SHP77 (cell line): ENCODE measurements around the gene TPST1.
"Not testable (repeated sequence)": the region's sequence is repeated elsewhere in the genome, so short reads cannot be mapped to it uniquely, and the experiment has no call there.

ENCODE experiments used
- DNase-seq, 2 experiments: peaks; one replicate each; lab custom pipeline; 2025; lab: John Stamatoyannopoulos, UW

Gene TPST1

GRCh38 chr7:66188645-66189044, 16.5 kb upstream of the TPST1 start:
- no peak for DNase-seq

DNA sequence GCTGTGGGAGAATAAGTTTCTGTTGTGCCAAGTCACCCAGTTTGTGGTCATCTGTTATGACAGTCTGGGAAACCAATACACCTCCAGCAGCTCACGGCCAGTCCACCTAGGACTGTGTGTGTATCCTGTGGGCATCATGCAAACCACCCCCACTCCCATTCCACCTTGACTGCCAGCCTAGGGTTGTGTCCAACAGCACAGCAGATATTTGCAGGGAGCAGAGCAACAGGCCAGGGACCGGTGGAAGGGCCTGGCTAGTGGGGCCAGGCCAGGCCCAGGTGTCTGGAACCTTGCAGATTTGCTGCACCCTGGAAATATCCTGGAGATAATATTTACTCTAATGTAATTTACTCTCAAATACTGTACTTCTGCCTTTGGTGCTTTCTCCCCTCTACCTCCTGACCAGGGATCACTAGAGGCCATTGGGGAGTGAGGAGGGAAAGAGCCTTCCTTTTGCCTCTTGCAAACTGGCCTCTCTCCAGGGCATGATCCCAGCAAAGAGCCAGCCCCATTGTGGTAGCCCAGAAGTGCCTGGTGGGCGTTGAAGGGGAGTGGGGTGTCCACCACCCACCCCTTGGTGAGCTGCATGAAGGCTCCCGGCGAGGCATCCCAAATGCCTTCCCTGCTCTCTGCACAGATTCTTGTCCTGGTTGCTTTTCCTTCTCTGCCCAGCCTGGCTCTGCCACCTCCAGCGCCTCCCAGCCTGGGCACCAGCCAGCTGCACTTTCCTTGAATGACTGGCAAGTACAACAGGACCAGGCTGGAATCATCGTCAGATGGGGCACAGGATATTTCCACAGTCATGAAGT, 15.2 kb upstream of the TPST1 start:
- no peak for DNase-seq

- no peak for DNase-seq
Measured at GRCh38 chr7:66190504-66190857, 14.7 kb upstream of the TPST1 start.

DNA sequence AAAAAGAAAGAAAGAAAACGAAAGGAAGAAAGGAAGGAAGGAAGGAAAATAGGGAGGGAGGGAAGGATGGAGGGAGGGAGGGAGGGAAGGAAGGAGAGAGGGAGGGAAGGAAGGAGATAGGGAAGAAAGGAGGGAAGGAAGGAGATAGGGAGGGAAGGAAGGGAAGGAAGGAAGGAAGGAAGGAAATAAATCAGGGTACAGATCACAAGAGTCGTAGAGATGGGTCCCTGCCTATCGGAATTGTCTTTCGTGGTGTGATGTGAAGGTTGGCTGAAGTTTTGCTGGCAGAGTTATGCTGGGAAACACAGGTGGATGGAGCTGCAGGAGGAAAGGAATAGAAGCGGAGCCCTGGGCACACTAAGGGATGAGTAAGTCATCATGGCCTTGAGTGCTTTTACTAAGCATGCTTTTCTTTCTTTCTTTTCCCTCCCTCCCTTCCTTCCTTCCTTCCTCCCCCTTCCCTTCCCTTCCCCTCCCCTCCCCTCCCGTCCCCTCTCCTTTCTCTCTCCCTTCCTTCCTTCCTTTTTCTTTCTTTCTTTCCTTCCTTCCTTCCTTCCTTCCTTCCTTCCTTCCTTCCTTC, 11.9 kb upstream of the TPST1 start:
- no peak for DNase-seq

- DNase-seq: no peak
Measured at GRCh38 chr7:66198469-66198868, 6.7 kb upstream of the TPST1 start.

- peak; percentile 11 to 28 for DNase-seq
Measured at GRCh38 chr7:66198956-66199355, 6.2 kb upstream of the TPST1 start.

DNA sequence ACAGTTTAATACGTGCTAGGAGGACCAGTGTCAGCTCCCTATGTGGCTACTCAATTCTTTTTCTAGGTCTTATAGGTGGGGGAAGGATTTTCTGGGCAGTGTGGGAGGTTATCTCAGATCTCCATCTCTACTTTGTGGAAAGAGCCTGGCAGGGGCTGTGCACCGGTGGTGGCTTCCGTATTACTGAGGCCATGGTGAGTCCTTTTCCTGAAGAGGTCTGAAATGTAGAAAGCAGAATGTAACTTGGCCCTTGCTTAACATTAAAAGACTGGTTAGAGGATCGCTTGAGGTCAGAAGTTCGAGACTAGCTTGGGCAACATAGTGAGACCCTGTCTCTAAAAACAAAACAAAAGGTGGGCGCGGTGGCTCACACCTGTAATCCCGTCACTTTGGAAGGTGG, 2.7 kb upstream of the TPST1 start:
- no peak for DNase-seq

- DNase-seq: peak in 1 of 2 experiments; percentile 35
Measured at GRCh38 chr7:66205741-66206090, 582 bp downstream of the TPST1 start.

DNA sequence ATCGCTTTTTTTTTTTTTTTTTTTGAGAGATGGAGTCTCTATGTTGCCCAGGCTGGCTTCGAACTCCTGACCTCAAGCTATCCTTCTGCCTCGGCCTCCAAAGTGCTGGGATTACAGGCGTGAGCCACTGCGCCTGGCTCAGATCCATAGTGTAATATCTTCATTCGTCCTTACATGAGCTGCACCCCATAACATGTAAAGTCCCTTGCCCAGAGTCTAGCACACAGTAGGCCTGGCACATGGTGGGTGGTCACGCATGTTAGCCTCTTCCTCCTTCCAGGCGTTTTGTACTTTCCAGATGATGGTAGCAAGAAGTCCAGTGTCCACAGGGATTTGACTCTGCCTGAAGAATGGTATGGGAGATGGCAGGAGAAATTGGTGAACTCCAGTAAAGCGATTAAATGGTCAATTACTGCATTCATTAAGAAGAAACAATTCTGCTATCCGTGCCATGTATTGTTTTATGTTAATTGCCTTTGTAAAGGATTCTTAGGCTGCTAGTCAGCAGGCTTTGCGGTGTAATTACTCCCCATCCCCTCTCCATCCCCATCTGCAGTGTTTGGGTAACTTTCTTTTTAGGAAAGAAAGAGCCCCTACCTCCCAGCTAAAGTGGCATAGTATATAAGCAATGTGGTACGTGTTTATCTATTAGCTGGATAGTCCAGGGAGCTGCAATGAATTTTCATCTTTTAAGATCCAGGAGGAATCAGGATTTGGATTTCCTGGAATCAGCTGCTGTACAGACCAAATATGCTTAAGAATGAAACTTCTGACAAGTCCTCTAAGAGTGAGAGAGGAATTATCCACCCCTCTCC, 1.2 kb downstream of the TPST1 start:
- no peak for DNase-seq

- no peak for DNase-seq
Measured at GRCh38 chr7:66206934-66207240, 1.8 kb downstream of the TPST1 start.

GRCh38 chr7:66207540-66207939, 2.4 kb downstream of the TPST1 start:
- no peak for DNase-seq

DNA sequence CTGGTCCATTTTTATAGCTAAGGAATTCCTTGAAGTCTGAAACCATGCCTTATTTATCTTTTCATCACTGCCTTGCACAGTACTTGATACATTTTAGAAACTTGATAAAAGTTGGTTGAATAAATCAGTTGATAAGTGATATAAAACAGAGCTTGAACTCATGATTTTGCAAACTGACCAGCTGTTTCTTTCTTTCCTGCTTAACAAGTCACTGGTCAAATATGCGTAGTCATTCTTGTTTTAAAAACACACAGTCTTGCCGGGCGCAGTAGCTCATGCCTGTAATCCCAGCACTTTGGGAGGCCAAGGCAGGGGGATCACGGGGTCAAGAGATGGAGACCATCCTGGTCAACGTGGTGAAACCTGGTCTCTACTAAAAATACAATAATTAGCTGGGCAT, 6.3 kb downstream of the TPST1 start:
- DNase-seq: no peak

- DNase-seq: no peak
Measured at GRCh38 chr7:66213637-66214036, 8.5 kb downstream of the TPST1 start.

GRCh38 chr7:66216687-66217086, 11.6 kb downstream of the TPST1 start:
- DNase-seq: no peak

GRCh38 chr7:66219805-66220204, 14.7 kb downstream of the TPST1 start:
- no peak for DNase-seq

- DNase-seq: no peak
Measured at GRCh38 chr7:66221442-66221841, 16.3 kb downstream of the TPST1 start.

DNA sequence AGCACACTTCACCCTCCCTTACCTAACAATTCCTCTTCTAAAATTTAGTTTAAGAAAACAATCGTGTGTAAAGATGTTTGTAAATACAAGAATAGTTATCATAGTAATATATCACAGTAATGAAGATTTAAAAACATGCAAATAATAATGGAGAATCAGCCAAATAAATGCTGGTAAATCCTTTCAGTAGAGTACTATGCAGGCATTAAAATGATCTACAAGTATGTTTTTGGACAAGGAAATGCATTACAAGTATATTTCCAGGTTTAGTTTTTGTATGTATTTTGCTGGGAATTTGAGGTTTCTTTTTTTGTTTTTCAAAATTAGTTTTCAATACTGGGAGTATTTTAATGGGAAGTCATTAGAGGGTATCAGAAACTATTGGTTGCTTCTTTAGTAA, 22.7 kb downstream of the TPST1 start:
- DNase-seq: no peak

DNA sequence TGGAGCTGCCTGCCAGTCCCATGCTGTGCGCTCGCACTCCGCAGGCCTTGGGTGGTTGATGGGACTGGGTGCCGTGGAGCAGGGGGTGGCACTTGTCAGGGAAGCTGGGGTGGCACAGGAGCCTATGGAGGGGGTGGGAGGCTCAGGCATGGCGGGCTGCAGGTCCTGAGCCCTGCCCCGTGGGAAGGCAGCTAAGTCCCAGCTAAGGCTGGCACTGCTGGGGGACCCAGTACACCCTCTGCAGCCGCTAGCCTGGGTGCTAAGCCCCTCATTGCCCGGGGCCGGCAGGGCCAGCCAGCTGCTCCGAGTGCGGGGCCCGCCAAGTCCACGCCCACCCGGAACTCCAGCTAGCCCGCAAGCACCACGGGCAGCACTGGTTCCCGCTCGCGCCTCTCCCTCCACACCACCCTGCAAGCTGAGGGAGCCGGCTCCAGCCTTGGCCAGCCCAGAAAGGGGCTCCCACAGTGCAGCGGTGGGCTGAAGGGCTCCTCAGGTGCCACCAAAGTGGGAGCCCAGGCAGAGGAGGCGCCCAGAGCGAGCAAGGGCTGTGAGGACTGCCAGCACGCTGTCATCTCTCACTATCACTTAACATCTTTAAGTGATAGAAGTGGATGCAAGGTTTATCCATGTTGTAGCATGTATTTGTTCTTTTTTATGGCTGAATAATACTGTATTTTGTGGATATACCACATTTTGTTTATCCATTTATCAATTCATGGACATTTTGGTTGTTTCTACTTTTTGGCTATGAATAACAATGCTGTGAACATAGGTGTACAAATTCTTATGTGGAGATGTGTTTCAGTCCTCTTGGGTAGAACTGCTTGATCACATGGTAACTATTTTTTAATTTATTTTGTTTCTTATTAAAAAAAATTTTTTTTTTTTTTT, 26.4 kb downstream of the TPST1 start:
- DNase-seq: not testable (repeated sequence)

GRCh38 chr7:66233638-66234037, 28.5 kb downstream of the TPST1 start:
- DNase-seq: no peak

GRCh38 chr7:66236713-66237303, 31.7 kb downstream of the TPST1 start:
- DNase-seq: no peak

- DNase-seq: no peak
Measured at GRCh38 chr7:66237906-66238772, 33.0 kb downstream of the TPST1 start.
